H1 (cell line): ENCODE measurements around the gene ZNF575. TPM values are rescaled to one million over a fixed set of nuclear protein-coding genes. Genes with fewer than 3 reads are reported as not detected.

Experiments used
- GTF2F1 ChIP-seq: IDR thresholded peaks from 2 replicates; pipeline ENCODE4 v1.6.1; 2012; ENCODE audit warnings: low read depth, low read length, improper control_type of control experiment, borderline replicate concordance
- KDM1A ChIP-seq: fragments of 200-600, 300-600 bp; sonication (generic); IDR thresholded peaks from 2 replicates; pipeline ENCODE4 v1.7.1; 2016; ENCODE audit warnings: mild to moderate bottlenecking, low read length, borderline replicate concordance
- KDM5A ChIP-seq: fragments of 200-600 bp; IDR thresholded peaks from 2 replicates; pipeline ENCODE4 v1.7.1; 2012; ENCODE audit warnings: mild to moderate bottlenecking, low read length, inconsistent platforms, mixed read lengths
- NRF1 ChIP-seq: IDR thresholded peaks from 2 replicates; pipeline ENCODE4 v1.6.1; 2011; ENCODE audit warnings: mild to moderate bottlenecking, low read depth, low read length, improper control_type of control experiment
- RFX5 ChIP-seq: IDR thresholded peaks from 2 replicates; pipeline ENCODE4 v1.6.1; 2011; ENCODE audit warnings: low read depth, low read length, improper control_type of control experiment, borderline replicate concordance
- TEAD4 ChIP-seq: IDR thresholded peaks from 2 replicates; pipeline ENCODE4 v1.6.1; 2012; ENCODE audit warnings: low read depth, low read length, inconsistent platforms, mixed read lengths
- ZNF274 ChIP-seq: IDR thresholded peaks from 2 replicates; pipeline ENCODE4 v1.7.0; 2012; ENCODE audit warnings: low read length, borderline replicate concordance; ENCODE audit errors: extremely low read depth
- polyA plus RNA-seq, 7 experiments: library from polyadenylated mRNA; depleted of rRNA in 3 of 7; stranded (reverse) in 5 of 7; unstranded in 2 of 7; fragments of >200 nt in 5 of 7; fragments of 200-250 nt in 2 of 7; gene quantifications; 1 replicate in 5 of 7; 2 replicates in 1 of 7; 4 replicates in 1 of 7; pipeline versions ENCODE4 v1.2.1 to v1.2.3, GENCODE V29; 2011 to 2013; ENCODE audit warnings: missing spikeins in 2 of 7, mixed read lengths in 2 of 7
- total RNA-seq: library from RNA; stranded (reverse); fragmentation: NEBNext Ultra II Directional; extraction: Animal tissue kit (Norgen Biotek cat#: 25700); gene quantifications from 2 replicates; pipeline ENCODE4 v1.2.1, GENCODE V29; 2021

Gene ZNF575
- total and polyA plus RNA-seq, 2 of the 8 experiments (the other 6 are each of a cell fraction or from before 2014, with no cell fraction given): 0.05 TPM; not detected in 1

GRCh38 chr19:43498233-43498842, 34.6 kb upstream of the ZNF575 start (continued):
- TF ChIP-seq GTF2F1 (no peak), KDM5A (no peak), TEAD4 (no peak), NRF1 (no peak), KDM1A (no peak), ZNF274 (no peak), RFX5 (no peak)
